PFSK-1 (cell line): Measurements from ENCODE around the gene FZD7.

Experiments
- POLR2AphosphoS5 ChIP-seq: IDR thresholded peaks from 2 replicates; pipeline ENCODE4 v1.6.1; 2012; ENCODE audit warnings: low read depth, mild to moderate bottlenecking, control low read depth, low read length, moderate library complexity
- REST ChIP-seq, 2 experiments: IDR thresholded peaks; 2 replicates each; pipeline versions ENCODE4 v1.6.1 to v1.8.0; 2011 to 2012; ENCODE audit warnings: low read depth in 2 of 2, low read length in 2 of 2, control low read depth in 1 of 2, inconsistent platforms in 1 of 2, mild to moderate bottlenecking in 1 of 2, moderate library complexity in 1 of 2; ENCODE audit not compliant: insufficient read depth in 1 of 2
- SIN3A ChIP-seq: IDR thresholded peaks from 2 replicates; pipeline ENCODE4 v1.6.1; 2012; ENCODE audit warnings: mild to moderate bottlenecking, low read length, moderate library complexity, borderline replicate concordance; ENCODE audit not compliant: insufficient read depth
- TAF1 ChIP-seq: IDR thresholded peaks from 2 replicates; pipeline ENCODE4 v1.6.1; 2012; ENCODE audit warnings: low read length, control low read depth, borderline replicate concordance; ENCODE audit not compliant: insufficient read depth

- TF ChIP-seq POLR2AphosphoS5 (no peak), SIN3A (no peak), TAF1 (no peak), REST (IDR thresholded peaks at IDR 0.05; ENCODE audit: insufficient read depth in 1 of 2, low read depth in 2 of 2, low read length in 2 of 2) (no peak)
Measured at GRCh38 chr2:202005272-202005887, 28.3 kb upstream of the FZD7 start.
